Lung microvascular endothelial cell (primary cell): ENCODE data around the gene FN3KRP. TPM values are rescaled to one million over a fixed set of nuclear protein-coding genes. Genes with fewer than 3 reads are reported as not detected.

ENCODE experiments used
- DNase-seq, 2 donors: peaks; one replicate each; pipeline versions ENCODE4 v3.0.0 to v3.0.0-alpha.2; 2010; ENCODE audit warnings: low read depth in 2 of 2
- total RNA-seq: library from RNA; depleted of rRNA; stranded (reverse); fragments of >200 nt; gene quantifications from 2 replicates; pipeline ENCODE4 v1.2.1, GENCODE V29; 2014

FN3KRP gene
- total RNA-seq, 1 donor from 2014 or later: 9.1 TPM

DNA sequence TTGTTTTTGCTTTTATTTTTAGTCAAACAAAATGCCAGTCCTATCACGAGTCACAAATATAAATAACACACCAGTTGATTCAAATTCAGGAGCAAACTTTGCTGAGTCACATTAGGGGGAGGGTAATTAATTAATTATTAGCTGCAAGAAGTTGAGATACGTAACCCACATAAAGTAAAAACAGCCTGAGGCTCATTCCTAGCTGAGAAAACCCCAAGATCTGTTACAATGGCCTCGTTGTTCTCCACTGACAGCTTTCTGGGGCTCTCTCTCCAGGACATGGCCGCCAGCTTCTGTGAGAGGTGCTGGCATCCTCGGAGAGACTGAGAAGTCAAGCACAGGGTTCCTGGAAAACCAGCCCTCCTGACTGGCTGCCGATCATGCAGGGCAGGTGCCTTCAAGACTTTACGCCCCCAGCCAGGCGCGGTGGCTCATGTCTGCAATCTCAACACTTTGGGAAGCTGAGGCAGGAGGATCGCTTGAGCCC, 29.1 kb upstream of the FN3KRP start:
- DNase-seq: no peak

GRCh38 chr17:82687871-82688270, 28.6 kb upstream of the FN3KRP start:
- DNase-seq: no peak

- DNase-seq: no peak
These were observed 27.4 kb upstream of the FN3KRP start for GRCh38 chr17:82689077-82689476.

DNA sequence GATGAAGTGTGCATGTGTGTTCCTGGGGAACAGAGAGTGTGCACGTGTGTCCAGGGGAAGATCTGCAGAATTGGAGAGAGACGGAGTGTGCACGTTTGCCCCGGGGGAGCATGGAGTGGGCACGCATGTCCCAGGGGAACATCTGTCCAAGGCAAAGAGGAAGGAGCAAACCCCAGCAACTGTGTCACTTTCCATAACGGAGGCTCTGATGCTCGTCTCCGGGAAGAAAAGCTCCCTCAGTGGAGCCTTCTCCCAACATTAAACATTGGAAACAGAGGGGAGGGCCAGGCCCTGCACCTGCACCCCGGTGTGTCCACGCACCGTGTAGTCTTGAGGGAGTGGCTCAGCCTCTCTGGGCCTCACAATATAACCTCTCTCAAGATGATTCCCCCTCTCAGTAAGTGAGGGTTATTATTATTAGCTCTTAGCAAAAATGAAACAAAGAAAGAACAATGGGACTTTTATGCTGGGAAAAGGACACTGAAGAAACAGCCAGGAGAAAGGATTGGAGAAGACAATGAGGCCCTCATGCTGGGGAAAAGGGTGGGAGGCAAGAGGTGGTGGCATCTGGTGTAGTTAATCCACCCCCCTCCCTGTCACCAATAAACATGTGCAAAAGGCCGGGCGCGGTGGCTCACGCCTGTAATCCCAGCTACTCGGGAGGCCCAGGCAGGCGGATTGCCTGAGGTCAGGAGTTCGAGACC, 25.6 kb upstream of the FN3KRP start:
- no peak for DNase-seq

DNA sequence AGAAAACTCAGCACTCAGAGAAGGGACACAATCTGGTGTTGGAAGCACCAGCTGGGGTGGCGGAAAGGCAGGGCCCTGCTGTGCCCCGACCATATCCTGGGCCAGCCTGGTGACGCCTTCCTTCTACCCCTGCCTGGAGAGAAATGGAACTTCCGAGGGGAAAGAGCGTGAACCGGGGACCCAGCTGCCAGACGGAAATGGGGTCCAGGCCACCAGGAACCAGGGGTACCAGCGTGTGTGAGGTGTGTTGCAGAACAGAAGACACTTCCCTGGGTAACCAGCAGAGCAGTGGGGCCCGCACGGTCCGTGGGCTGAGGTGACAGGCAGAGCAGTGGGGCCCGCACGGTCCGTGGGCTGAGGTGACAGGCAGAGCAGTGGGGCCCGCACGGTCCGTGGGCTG, 24.8 kb upstream of the FN3KRP start:
- no peak for DNase-seq

- no peak for DNase-seq
These were observed 24.2 kb upstream of the FN3KRP start for GRCh38 chr17:82692268-82692667.

- DNase-seq: no peak
These were observed 23.2 kb upstream of the FN3KRP start for GRCh38 chr17:82693168-82693867.

DNA sequence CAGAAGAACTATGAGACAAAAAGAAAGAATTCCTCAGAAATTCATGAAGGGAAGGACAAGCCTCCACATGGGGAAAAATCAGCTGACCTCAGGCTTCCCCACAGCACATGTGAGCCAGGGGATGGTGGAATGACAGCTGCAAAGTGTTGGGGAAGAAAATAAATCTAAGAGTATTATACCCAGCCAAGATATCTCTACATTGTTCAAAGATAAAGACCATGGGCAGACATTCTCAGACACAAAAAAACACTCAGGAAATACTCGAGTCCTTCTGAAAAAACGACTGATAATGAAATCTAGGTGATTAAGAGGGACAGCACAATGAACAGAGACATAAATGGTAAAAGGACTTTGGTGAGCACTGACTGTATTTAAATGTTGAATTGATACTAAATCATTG, 21.9 kb upstream of the FN3KRP start:
- DNase-seq: no peak

- no peak for DNase-seq
These were observed 20.2 kb upstream of the FN3KRP start for GRCh38 chr17:82696259-82696658.

GRCh38 chr17:82696916-82697807, 19.3 kb upstream of the FN3KRP start:
- DNase-seq: no peak

DNA sequence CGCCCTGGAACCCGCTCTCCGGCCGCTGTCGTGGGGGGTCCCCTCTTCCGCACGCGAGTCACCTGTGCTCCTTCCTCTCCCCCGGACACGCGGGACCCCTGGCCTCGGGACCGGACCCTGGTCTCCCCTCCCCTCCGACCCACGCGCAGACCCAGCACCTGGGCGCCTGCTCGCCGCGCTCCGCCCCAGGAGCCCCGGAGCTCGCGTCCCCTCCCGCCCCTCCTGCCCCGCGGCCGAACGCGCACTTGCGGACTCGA, 18.8 kb upstream of the FN3KRP start:
- no peak for DNase-seq

GRCh38 chr17:82698065-82698973, 18.2 kb upstream of the FN3KRP start, which contains the start of gene RAB40B:
Gene RAB40B, minus strand, starts transcription at chr17:82698698. Its CDS starts 102 bp downstream, at chr17:82698596.
- peak; percentile 99 for DNase-seq

- no peak for DNase-seq
These were observed 17.5 kb upstream of the FN3KRP start for GRCh38 chr17:82698974-82699442.

GRCh38 chr17:82699551-82699950, 17.0 kb upstream of the FN3KRP start:
- no peak for DNase-seq

- DNase-seq: no peak
These were observed 14.1 kb upstream of the FN3KRP start for GRCh38 chr17:82702231-82702927.

GRCh38 chr17:82703036-82703745, 13.3 kb upstream of the FN3KRP start:
- no peak for DNase-seq

DNA sequence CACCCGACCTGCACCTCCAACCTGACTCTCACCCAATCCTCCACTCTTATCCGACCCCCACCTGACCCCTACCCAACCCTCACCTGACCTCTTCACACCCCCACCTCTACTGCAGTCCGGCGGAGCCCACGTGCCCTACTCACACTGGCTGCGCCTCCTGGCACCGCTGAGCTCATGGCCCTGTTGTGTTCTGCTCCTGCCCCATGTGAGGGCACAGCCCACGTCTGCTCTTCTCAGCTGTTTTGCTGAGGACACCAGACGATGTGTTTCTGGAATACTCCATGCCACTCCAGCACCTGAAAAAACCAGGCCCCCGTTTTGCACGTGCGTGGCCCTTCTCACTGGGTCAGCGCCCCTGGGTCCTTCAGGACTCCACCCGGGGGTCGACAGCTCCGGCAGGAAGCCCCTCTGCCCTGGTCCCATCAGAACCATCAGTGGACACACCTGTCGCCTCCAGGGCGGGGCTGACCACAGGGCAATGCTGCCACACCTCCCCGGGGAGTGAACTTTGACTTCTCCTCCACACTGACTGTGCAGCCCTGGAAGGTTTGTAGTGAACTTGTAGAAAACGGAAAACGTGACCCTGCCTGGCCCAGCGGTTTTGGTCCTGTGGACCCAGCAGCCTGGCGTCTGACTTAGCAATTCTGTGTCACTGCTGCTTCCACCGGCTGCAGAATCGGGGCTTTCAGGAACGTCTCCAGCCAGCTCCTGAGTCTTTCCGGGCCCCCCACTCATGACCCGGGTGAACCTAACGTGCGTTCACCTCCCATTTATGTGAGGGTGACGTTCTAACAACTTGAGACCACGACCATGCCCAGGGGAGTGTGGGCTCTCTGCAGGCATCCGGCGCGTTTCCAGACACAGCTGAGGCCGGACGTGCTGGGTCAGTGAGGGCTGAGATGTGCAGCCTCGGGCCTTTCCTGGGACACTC, 12.3 kb upstream of the FN3KRP start:
- DNase-seq: no peak

- DNase-seq: no peak
These were observed 11.6 kb upstream of the FN3KRP start for GRCh38 chr17:82704886-82705285.

DNA sequence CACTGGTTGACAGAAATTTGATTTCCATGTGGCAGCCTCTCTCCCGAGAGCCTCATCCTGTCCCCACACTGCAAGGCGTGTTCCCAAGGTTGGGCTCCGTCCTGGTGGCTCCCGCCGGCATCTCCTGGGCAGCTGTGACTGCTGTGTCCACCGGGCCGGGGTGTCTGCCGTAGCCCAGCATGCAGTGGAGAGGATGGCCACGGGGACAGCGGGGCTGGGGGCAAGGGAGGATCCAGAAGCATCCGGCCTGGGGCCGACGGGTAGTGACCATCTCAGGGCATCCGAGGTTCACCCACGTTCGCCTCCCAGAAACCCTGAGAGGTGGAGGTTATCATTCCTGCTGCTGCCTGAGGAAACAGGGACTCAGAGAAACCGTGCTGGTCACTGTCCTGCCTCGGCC, 10.8 kb upstream of the FN3KRP start:
- DNase-seq: no peak
